ENCODE results near the gene RFX2.

DNA sequence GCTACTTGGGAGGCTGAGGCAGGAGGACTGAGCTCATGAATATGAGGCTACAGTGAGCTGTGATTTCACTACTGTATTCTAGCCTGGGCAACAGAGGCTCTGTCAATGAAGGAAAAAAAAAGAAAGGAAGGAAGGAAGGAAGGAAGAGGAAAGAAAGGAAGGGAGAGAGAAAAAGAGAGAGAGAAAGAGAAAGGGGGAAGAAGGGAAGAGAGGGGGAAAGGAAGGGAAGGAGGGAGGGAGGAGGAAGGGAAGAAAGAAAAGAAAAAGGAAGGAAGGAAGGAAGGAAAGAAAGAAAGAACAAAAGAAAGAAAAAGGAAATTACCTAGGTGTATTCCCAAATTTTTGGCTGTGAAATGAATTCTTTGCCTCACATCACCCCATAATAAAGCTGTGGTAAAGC lies 7.2 kb upstream of the RFX2 start:
- TF ChIP-seq, protein P1, sequence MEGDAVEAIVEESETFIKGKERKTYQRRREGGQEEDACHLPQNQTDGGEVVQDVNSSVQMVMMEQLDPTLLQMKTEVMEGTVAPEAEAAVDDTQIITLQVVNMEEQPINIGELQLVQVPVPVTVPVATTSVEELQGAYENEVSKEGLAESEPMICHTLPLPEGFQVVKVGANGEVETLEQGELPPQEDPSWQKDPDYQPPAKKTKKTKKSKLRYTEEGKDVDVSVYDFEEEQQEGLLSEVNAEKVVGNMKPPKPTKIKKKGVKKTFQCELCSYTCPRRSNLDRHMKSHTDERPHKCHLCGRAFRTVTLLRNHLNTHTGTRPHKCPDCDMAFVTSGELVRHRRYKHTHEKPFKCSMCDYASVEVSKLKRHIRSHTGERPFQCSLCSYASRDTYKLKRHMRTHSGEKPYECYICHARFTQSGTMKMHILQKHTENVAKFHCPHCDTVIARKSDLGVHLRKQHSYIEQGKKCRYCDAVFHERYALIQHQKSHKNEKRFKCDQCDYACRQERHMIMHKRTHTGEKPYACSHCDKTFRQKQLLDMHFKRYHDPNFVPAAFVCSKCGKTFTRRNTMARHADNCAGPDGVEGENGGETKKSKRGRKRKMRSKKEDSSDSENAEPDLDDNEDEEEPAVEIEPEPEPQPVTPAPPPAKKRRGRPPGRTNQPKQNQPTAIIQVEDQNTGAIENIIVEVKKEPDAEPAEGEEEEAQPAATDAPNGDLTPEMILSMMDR (IDR thresholded peaks at IDR 0.05), result no peak
- no peak for TF ChIP-seq POLR2A (IDR thresholded peaks at IDR 0.05)
- TF ChIP-seq POLR2AphosphoS5 (IDR thresholded peaks at IDR 0.05), result no peak

Measured in breast epithelium (tissue), 3 donors.